HG03196 (cell line): ENCODE measurements around the gene C3orf70.

Experiments
- ATAC-seq: cut with Tn5 transposase; IDR thresholded peaks from one replicate; pipeline ENCODE4 v1.9.1; 2021; ENCODE audit not compliant: unreplicated experiment

Gene C3orf70

GRCh38 chr3:185056908-185057307, 96.0 kb downstream of the C3orf70 start:
- ATAC-seq: no peak

DNA sequence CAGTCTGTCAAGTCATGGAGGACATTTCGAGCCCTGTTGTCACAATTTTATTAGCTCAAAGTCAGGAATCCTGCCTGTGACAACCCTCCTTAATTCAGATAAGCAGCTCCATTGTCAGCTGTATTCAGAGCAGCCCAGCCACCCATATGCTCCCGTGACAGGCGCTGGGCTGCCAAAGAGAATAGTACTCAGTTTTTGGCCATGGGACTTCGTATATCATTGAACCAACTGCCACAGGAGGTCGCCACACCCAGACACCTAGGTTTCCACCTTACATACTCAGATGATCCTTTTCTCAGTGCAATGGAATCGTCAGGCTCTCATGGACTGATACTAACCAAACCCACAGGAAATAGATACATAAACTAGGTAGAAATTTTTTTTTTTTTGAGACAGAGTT, 100.2 kb downstream of the C3orf70 start:
- ATAC-seq: no peak

DNA sequence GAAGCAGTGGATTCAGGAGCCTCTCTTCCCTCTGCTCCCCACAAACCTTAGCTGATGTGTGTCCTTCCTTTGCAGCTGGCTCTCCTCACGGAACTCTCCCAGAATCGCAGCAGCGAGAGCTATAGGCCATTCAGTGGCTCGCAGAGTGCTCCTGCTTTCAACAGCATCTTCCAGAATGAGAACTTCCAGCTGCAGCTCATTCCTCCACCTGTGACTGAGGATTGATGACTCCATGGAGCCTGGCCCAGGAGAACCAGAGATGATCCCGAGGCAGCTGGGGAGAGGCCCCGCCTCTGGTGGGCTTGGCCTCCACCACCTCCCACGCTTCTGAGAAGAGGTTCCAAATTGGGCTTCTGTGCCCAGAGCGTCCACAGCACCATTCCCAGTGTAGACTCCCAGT, 101.1 kb downstream of the C3orf70 start:
- no peak for ATAC-seq

DNA sequence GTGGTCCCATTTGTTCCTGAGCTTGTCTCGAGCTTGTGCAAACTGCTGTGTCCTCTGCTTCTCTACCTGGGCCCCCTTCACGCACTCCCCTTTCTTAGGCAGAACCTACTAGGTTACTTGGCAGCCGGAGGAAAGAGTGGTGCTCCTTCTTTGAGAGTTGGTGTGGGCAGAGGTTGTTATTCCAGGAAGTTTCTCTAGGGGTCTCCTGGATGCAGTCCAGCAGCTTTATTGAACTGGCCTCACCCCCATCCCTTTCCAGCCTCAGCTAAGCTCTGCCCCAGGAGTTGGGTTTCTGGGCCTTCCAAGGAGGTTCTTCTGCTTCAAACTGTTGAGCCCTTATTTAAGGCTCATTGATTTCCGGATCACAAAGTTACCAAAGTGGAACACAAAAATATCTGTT, 103.2 kb downstream of the C3orf70 start:
- no peak for ATAC-seq

DNA sequence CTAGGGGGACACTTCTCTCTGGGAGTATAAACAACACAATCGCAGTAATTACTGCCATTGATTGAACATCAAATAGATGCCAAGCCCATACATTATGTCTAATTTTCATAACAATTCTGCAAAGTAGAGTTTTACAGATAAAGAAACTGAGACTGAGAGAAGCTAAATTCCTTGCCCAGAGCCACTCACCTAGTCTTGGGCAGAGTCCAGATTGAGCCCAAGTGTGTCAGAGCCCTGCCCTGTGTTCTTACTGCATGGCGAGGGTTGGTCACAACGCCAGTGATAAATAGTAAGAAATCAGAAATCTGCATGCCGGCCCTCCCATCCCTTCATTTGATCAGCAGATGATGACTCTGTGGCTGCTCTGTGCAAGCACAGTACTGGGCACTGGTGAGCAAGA, 106.3 kb downstream of the C3orf70 start:
- no peak for ATAC-seq

DNA sequence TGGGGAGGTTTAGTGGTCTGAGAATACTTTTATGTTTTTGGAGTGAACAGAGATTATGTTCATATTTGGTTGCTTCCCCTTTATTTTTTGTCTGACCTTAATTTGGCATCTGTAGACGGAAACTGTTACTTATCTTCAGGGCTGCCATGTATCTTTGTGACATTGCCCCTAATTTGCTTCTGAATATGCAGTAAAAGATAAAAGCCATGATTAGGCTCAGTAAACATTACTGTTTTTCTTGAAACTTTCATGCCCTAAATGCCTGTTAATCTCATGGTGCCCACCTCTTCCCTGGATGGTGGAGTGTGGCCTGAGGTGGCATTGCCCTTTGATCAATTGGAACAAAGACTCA, 106.7 kb downstream of the C3orf70 start:
- ATAC-seq: no peak

DNA sequence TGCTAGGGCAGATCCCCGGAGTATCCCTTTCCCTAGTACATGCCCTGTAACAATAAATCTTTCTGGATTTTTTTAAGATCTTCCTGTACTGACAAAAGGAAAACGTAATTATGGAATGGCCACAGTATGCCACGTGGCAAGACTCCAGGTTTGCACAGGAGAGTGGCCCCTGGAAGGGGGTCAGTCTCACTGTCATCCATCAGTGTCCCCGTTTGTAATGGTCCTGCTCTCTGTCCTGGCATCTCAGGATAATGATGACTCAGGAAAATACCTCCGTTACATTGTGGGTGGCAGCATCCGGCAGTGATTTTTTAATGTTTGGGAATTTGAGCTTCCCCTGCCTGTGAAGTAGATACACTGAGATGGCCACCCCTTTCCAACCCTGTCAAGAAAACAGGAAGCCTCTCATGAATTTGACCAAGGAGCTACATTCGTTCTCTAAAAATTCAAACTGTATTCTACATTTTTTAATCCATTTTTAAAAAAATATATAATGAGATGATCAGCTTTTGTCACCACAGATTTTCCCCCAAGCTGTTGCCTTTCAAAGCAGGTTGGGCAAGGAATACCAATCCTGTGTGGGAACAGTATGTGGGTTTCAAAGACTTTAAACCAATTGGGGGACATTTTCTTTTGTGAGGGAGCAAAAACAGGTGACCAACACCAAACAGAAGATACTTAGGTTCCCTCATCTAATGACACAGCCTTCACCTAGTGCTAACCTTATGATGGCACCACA, 110.4 kb downstream of the C3orf70 start:
- no peak for ATAC-seq

DNA sequence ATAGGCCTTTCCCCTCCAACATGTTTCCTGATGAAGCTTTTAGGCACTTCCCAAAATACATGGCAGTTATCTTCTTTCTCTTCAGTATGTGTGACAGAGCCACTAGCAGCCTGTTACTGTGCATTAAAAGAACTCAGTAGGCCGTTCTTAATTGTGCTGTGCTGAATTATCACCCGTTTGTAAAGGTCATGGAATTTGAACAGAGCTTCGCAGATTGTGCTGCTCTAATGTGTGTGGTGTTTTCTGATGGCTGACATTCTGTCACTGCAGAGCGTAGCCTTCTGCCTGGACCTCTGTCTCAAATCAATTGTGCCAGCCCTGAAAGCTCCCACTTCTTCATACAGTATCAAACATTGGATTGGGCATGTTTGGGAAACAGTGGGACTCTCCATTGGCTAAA, 111.3 kb downstream of the C3orf70 start:
- no peak for ATAC-seq

- ATAC-seq: no peak
Observed at GRCh38 chr3:185040425-185040824, 112.4 kb downstream of the C3orf70 start.

DNA sequence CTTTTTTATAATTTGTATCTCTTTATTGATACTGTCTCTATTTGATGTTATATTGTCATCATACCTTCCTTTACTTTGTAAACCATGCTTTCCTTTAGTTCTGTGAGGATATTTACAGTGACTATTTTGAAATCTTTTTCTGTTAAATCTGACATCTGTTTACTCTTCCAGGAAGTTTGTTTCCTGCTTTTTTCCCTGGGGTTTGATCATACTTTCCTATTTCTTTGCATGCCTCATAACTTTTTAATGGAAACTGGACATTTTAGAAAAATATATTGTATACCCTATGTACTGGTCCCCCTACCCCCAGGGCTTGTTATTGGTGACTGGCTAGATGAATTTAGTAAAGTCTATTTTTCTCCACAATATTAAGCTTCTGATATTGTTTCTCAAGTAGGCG, 115.1 kb downstream of the C3orf70 start:
- no peak for ATAC-seq

- ATAC-seq: no peak
Observed at GRCh38 chr3:185030951-185031350, 121.9 kb downstream of the C3orf70 start.

DNA sequence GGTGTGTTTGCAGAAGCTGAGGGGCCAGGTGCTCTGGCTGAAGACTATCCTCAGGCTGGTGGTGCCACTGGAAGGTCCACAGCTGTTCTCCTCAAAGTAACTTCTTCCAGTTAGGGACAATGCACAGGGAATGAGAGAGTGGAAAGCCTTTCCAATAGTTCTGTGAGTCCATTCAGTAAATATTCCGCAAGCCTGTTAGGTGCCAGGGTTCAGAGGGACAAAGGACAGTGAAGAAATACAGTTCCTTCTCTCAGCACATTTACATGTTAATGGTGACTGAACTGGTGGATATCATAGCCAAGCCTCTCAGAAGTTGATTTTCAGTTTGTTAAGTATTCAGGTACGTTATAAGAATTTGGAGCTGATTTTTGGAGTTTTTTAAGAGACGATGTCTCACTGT, 122.5 kb downstream of the C3orf70 start:
- ATAC-seq: no peak

DNA sequence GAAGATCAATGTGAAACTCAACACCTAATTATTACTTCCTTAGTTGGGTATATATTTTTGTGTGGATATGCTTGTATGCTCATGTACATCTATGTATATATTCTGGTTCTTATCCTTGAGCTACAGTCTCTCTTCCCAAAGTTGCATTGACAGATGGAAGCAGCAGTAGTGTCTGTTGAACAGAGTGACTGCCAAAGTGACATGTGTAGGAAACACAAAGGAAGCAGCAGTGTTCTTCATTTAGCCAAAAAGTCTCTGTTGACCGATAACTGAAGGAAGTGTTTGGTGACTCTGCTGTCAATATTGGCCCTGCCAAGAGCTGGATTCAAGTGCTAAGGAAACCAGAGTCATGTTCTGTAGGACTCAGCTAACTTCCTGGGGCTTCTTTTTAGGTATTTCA, 123.8 kb downstream of the C3orf70 start:
- ATAC-seq: no peak

DNA sequence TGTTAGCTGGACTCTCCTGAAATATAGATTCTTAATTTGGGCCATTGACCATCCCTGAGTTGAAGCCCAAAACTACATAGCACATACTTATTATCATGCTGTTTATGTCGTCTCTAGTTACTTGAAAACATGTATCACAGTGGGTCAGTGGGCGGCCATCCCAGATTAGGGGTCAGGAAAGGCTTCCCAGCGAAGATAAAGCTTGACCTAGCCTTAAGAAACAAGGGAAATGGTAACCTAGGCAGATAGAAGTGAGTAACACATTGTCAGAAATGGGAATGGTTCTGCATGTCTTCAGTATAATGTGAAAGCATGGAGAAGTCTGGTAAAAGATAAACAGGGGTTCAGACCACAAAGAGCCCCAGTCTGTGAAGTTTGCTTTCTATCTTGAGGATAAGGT, 124.7 kb downstream of the C3orf70 start:
- ATAC-seq: no peak
